Fibroblast of skin of left biceps (primary cell): Measurements from ENCODE around the gene MBOAT7.
"Not testable (repeated sequence)": the region's sequence is repeated elsewhere in the genome, so short reads cannot be mapped to it uniquely, and the experiment has no call there.

Source experiments
- DNase-seq, 2 experiments: peaks; one replicate each; pipeline ENCODE4 v3.0.0-alpha.2; 2013; ENCODE audit warnings: low read depth in 2 of 2

MBOAT7 gene

DNA sequence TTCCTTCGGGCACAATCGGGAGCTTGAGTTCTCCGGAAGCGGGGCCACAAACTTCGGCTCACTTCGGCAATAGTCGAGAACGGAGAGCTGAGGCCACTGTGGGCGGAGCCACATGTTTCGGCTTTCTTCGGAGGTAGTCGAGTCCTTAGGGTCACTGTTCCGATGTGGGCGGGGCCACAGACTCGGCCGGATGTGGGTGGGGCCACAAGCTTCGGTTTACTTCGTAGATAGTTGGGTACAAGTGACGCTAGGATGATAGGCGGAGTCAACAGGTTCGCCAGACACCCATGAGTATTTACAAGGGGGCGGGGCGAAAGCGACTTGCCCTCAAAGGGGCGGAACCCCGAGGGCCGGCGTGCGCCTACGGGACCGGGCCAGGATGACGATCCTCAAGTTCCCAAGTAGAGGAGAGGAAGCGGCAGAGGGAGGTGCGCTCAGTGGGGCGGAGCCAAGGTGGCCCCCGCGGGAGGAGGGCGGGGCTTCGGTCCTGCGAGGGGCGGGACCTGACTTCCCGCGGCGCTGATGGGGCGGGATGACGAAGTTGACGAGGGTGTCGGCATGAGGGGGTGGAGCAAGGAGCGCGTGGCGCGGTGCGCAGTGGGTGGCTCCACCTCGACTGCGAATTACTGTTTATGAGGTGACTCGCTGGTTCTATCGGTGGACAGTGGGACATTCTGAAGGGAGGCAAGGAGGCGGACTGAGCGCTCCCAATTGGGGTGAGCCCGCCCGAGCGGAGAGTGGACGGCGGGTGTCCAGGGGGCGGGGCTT lies 539 bp upstream of the MBOAT7 start:
- peak; percentile 100 for DNase-seq

DNA sequence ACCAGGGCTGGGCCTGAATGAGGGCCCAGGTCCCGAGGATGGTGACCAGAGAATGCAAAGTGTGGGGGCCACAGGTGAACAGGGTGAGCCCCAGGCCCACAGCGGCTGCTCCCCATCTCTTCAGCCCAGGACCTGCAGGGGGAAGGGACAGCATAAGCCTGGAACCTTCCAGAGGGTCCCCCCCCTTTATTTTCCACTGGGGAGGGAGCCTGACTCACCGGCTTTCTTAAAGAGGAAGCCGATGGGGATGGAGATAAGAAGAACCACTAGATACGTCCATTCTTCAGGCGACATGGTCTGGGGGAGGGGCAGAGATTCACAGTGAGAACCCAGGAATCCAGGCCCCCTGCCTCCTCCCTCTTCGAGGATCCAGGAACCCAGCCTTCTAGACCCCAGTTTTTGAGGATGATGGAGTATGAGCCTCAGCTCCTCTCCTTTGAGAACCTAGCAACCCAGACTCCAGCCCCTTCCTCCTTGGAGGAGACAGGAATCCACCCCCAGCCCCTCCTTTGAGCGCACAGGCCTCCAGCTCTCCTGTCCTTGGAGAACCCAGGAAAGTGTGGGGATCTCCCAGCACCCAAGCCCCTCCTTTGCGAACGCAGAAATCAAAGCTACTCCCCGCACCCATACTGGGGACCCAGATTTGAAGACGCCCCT lies 1.0 kb downstream of the MBOAT7 start:
- DNase-seq = no peak

DNA sequence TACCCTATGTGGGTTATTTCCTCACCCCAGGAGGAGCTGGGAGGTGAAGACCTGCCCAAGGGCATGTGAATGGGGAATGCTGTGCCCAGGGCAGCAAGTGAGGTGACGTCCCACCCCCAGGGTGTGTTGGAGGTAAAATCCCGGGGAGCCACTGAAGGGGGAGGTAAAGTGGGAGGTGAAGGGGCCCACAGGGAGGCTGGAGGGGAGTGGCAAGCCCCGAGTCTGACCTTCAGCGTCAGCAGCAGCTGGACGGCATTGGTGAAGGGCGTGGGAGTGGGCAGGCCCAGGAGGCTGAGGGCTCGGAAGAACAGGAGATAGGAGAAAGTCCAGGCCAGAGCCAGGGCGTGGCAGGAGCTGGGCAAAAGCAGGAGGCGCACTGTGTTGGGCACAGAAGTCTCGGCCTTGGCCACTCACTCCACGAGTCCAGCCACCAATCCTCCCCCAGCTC lies 2.4 kb downstream of the MBOAT7 start:
- no peak for DNase-seq

DNA sequence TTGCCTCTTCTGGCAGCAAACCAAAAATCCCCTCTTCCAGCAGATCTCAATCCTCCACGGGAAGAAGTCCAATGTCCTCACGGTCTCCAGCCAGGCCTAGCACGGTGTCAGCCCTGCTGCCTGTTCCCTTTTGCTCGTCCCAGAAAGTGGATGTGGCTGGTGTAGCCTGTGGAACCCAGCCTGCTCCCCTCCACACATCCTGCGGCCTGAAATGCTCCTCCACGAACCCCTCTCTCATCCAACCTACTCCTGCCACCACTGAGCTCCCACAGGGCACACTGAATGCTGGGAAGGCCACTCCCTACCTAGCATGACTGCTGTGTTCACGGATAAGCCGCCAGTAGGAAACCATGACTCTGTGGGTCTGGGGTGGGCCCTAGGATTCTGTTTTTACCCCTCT lies 3.0 kb downstream of the MBOAT7 start:
- no peak for DNase-seq

DNA sequence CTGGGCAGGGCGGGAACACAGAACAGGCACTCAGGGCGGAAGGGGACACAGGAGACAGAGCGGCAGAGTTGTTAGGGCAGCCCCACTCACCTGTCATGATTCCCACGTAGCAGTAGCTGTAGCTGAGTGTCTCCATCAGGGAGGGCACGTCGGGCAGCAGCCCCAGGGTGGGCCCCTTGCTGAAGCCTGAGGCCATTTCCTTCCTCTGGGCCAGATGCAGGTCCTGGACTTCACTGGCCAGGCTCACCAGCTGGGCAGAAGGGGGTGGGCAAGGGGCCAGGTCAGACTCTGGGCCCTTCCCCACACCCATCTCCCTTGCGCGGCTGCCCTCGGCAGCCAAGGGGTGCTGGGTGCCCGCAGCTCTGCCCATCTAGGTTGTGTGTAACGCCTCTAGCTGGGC lies 5.9 kb downstream of the MBOAT7 start:
- DNase-seq = no peak

DNA sequence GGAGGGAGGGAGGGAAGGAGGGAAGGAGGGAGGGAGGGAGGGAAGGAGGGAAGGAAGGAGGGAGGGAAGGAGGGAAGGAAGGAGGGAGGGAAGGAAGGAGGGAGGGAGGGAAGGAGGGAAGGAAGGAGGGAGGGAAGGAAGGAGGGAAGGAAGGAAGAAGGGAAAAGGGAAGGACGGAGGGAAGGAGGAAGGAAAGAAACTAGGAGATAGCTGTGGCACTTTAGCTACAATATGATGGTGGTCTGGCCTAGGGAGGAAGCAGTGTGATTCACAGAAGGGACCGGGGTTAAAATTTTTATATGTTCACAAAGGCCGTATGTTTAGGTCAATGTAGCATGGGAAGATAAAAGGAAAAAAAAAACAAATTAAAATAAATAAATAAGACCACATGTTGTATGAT lies 7.5 kb downstream of the MBOAT7 start:
- DNase-seq = not testable (repeated sequence)

DNA sequence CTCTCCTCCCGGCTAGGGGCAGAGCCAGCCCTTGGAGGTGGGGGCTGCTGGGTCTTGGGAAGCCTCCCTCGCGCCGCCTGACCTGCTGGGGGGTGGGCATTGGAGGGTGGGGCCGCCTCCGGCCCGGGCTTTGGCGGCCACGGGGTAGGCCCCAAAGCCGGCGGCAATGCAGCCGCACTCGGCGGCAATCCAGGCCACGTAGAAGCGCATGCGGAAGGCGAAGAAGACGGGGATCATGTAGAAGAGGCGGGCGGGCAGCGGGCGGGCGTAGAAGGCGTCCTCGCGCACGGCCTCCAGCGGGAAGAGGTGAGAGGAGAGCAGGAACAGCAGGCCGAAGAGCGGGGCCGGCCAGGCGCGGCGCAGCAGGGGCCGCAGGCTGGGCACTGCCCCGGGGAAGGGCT lies 8.7 kb downstream of the MBOAT7 start:
- DNase-seq = no peak

DNA sequence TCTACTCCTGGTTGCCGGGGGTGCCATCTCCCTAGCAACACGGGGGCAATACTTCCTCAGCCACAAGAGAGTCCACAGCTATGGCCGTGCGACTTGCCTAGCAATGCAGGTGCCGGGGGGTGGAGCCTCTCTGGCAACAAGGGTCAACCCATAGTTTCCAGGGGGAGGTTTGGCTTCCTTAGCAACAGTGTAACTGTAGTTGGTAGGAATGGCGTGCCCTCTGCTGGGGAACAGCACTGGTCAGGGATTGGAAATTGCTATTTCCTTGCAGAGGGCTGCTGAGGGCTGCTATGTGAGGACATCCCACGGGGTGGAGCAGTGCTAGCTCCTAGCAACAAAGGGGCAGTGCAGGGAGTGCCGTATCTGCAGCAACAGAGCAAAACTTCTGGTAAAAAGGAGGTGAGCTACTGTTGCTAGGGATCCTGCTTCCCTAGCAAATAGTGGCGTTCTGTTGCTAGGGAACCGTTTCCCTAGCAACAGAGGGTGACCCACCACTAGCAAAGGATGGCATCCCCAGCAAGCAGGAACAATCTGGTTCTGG lies 9.4 kb downstream of the MBOAT7 start:
- DNase-seq = no peak

DNA sequence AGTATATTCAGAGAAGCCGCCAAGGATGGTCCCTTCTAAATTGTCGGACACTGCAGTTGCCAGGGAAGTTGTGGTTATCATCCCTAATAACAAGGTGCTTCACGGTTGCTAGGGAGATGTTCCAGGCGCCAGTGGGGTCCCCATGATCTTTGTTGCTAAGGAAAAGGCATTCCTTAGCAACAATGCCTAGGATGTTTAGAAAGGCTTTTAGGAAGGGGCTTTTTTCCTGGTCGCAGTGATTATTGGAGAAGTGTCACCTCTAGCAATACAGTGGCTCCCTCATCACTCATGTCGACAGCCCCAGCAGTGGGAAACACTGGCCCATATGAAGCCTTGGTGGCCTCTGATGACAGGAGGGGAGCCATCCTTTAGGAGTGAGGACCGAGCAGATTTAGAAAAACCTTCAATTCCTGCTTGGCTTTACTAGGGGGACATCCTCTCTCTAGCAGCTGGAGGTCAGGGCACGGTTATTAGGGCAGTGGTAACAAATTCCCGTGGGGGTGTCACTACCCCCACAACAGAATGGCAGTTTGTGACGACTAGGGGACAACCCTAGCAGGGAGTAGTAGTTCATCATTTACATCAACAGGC lies 10.0 kb downstream of the MBOAT7 start:
- no peak for DNase-seq

DNA sequence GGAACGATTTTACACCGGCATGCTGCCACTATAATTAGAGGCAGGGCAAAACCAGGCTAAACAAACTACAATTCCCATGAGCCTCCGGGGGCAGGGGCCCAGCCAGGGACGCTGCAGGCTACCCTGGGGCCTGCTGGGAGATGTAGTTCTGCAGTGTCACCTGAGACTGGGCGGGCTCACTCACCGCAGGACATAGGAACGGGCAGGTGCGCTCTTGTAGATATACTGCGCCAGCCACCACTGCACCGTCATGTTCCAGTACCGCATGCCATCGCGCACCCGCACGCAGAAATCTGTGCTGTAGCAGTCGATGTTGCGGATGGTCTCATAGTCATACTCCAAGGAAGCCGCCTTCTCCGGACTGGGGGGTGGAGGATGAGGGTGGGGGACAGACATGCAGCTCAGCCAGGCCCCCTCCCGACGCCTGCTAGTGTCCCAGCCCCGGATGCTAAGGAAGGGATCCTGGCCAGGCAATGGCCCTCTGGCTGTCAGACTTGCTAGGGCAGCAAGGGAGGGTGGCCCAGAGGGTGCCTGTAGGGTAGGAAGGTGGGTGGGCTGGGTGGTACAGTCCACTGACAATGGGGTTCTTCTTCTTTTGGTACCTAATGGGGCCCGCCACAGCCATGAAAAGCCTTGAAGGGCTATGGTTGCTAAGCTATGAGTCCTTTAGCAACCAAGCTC lies 10.7 kb downstream of the MBOAT7 start:
- no peak for DNase-seq

DNA sequence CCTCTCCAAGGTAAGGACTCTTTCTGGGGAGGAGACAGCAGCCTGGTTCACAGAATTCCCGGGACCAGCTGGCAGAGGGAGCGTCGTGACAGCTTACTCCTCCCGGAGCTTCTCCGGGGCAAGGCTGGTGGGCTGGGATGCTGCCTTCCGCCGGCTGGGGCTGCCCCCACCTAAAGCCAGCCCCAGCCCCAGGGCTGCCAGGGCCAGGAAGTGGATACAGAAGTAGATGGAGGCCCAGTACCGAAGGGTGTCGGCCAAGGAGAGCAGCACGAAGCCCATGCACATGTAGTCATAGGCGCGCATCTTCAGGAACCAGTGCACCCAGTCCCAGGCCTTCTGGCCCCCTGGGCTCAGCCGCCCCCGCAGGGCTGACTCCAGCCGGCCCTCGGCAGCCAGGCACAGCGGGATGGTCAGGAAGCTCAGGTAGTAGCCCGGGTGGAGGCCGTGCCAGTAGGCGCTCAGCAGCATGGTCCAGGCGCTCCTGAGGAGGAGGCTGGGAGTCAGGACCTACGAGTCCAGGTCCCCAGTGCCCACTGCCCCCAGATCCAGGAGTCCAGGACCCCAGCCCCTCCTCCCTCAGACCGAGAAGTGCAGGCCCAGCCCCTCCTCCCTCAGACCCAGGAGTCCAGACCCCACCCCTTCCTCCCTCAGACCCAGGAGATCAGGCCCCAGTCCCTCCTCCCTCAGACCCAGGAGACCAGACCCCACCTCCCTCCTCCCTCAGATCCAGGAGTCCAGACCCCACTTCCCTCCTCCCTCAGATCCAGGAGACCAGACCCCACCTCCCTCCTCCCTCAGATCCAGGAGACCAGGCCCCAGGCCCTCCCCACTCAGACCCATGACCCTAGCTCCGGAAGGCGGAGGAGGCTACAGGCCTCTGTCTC lies 15.2 kb downstream of the MBOAT7 start:
- DNase-seq = no peak

DNA sequence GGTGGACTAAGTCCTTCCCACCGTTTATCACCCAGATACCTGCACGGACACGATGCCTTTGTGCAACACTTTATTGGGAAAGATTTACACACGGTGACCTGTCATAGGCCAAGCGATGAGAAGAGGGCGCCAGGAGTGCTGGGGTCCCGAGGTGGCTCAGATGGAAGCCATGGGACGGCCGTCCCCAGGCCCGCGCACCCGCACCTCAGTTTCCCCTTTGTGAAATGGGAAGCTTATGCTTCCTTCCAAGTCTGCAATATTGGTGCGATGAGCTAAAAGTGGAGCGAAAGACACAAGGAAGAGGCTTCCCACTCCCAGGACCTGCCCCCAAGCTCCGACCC lies 16.1 kb downstream of the MBOAT7 start:
- DNase-seq = no peak

DNA sequence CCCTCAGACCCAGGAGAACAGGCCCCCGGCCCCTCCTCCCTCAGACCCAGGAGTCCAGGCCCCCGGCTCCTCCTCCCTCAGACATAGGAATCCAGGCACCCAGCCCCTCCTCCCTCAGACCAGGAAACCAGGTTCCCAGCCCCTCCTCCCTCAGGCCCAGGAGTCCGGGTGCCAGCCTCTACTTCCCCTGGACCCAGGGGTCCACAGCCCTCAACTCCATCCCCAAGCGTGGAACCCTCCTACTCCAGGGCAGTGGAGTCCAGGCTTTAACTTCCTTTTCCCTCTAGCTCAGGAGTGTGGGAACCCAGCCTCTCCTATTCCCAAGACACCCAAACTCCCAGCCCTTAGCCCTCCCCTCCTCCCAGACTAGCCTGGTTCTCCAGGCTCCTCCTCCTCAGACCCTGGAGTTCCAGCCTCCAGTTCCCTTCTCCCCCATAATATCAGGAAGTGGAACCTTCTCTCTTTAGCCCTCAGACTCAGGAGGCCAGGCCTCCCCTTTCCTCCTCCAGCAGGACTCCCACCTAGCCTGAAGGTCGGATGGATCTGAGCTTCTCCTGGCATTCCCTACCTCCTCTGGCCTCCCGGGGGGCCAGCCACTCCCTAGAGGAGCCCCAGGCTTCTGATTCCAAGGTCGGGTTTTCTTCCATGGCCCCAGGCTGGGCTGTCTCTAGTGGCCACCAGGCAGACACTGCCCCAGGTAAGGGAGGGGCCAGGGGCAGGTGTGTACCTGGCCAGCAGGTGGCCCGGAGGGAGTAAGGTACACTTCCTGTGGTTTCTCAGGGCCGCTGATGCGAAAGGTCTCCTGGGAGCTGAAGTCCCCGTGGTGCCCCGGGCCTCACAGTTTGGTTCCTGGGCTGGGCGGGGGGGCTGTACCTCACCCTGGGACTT lies 16.7 kb downstream of the MBOAT7 start, which contains the start of gene TMC4:
Gene TMC4 (minus strand): TSS at position 690 of the 888 bp plus-strand sequence. CDS start 43 bp downstream, at position 647.
- no peak for DNase-seq

DNA sequence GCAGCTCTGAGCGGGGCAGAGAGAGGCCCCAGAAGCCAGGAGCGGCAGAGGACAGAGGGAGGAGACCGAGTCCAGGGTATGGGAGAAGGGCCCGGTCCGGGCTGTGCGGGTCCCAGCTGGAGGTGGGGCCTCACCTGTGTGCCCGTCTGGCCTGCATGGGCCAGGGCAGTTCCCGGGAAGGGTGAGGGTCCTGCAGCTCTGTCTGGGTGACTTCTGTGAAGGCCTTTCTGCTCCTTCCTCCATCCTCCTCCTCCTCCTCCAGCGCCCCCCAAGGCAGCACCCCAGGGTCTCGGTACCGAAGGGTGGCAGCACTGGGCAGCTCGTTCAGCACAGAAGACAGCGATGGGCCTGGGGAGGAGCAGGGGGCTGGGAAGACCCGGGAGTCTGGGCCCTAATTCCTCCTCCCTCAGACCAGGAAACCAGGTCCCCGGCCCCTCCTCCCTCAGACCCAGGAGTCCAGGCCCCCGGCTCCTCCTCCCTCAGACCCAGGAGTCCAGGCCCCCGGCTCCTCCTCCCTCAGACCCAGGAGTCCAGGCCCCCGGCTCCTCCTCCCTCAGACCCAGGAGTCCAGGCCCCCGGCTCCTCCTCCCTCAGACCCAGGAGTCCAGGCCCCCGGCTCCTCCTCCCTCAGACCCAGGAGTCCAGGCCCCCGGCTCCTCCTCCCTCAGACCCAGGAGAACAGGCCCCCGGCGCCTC lies 17.5 kb downstream of the MBOAT7 start:
- DNase-seq = not testable (repeated sequence)

DNA sequence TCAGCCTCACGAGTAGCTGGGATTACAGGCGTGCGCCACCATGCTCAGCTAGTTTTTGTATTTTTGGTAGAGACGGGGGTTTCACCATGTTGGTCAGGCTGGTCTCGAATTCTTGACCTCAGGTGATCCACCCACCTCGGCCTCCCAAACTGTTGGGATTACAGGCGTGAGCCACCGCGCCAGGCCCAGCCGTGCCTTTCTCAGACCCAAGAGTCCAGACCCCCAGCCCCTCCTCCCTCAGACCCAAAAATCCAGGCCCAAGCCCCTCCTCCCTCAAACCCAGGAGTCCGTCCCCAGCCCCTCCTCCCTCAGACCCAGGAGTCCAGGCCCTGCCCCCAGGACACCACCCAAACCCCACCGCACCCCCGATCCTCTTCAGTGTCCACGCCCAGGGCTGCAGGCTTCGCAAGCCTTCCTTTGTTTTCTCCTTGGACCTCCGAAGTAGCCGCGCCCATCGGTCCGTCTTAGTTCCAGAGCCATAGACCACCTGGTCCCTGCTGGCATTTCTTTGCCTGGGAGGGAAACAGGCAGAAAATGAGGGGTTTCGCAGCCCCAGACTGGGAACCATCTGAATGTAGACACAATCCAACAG lies 20.1 kb downstream of the MBOAT7 start:
- no peak for DNase-seq

DNA sequence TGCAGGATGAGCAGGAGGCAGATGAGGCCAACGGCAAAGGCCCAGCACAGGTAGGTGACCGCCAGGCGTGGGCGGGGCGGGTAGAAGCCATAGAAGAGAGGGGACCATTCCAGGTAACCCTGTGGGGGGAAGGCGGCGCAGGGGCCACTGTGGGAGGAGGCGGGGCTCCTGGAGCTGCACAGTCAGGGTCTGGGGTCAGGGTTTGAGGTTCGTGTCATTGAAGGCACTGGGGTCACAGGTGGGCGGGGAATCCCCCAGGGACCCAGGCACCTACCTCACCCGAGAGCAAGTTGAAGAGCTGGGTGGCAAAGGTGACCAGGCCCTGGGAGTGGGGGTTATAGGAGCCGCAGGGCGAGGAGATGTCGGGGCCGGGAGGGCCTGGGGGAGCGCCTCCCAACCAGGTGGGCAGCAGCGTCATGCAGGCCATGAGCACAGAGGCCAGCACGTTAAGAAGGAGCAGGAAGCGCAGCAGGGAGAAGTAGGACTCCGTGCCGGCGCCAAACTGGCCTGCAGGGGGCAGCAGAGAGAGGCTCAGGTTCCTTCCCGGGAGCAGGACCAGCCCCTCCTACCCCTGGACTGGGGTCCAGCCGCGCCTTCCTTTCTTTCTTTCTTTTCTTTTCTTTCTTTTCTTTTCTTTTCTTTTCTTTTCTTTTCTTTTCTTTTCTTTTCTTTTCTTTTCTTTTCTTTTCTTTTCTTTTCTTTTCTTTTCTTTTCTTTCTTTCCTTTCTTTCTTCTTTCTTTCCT lies 21.0 kb downstream of the MBOAT7 start:
- peak; percentile 30 to 40 for DNase-seq

DNA sequence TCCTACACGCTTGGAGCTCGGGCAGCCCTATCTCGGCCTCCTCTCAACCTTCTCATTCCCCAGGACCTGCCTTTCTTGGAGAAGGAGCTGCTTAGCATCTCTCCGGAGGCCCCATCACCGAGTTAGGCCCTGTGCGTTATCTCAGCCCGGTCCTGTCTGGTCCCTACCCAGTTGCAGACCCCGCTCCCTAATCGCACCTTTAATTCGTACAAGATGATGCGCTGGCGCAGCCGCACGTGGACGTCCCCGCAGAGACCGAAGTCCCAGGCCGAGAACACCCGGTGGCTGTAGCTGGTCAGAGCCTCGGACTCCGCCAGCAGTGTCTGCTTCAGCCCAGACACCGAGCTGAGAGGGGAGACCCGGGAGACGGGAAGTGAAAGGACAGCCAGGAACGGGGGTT lies 24.2 kb downstream of the MBOAT7 start:
- DNase-seq = no peak

DNA sequence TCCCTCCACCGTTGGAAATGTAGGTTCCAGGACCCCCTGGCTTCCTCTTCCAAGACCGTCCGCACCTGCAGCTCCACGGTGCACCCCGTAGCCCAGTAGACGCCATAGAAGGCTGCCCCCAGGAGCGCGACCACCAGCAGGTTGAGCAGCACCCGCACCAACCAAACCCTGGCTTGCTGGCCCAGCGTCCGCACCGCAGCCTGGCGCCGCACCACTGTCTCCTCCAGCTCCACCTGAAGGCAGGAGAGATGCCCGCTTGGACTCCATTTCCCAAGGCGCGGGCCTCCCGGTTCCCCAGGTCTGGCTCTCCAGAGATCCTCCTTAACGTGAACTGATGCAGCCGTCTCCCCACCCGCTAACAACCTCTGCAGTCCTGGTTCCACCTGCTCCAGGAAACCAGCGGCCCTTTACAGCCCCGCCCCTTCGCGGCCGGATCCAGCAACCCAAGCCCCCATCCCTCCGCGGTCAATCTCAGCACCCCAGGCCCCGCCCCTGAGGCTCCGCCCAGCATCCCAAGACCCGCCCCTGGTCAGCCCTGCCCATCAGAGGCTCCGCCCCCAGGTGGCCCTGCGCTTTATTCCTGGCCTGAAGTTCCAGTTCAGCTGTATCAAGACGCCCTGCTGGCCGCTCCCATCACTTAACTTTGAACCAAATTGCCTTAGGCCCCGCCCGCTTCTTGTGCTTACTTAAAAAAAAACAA lies 24.9 kb downstream of the MBOAT7 start:
- no peak for DNase-seq
